K562 (cell line): ENCODE measurements around the gene MAST4.
"Not testable (repeated sequence)": the region's sequence is repeated elsewhere in the genome, so short reads cannot be mapped to it uniquely, and the experiment has no call there.

Experiments used
- KAT2B ChIP-seq: IDR thresholded peaks from one replicate; pipeline ENCODE4 v1.6.1; 2012; ENCODE audit warnings: low read depth, mild to moderate bottlenecking, control low read depth, inconsistent platforms, low read length, moderate library complexity
- NFIC ChIP-seq: fragments of 450-650 bp; IDR thresholded peaks from 2 replicates; pipeline ENCODE4 v1.6.1; 2017; ENCODE audit warnings: mild to moderate bottlenecking, inconsistent platforms
- NFYB ChIP-seq: IDR thresholded peaks from 2 replicates; pipeline ENCODE4 v1.6.1; 2011; ENCODE audit warnings: mild to moderate bottlenecking, moderate library complexity; ENCODE audit not compliant: insufficient read length; ENCODE audit errors: extremely low read depth
- PML ChIP-seq: IDR thresholded peaks from 2 replicates; pipeline ENCODE4 v1.6.1; 2012; ENCODE audit warnings: low read length, inconsistent platforms
- POLR2A ChIP-seq: fragments of 450-650 bp; conservative IDR thresholded peaks from 2 replicates; pipeline ENCODE4 v1.6.1; 2016
- POLR2AphosphoS2 ChIP-seq: IDR thresholded peaks from 2 replicates; pipeline ENCODE4 v1.6.1; 2012; ENCODE audit warnings: low read length, improper control_type of control experiment
- ZNF197 ChIP-seq: fragments of 200-800 bp; sonication (Bioruptor generic); IDR thresholded peaks from 2 replicates; pipeline ENCODE4 v1.6.1; 2016; ENCODE audit warnings: low read depth, missing genetic modification characterization, missing compliant biosample characterization
- ZNF311 ChIP-seq: fragments of 250-450 bp; sonication (Bioruptor Pico); IDR thresholded peaks from 2 replicates; pipeline ENCODE4 v1.4.0; 2020; ENCODE audit warnings: mild to moderate bottlenecking, moderate library complexity

DNA sequence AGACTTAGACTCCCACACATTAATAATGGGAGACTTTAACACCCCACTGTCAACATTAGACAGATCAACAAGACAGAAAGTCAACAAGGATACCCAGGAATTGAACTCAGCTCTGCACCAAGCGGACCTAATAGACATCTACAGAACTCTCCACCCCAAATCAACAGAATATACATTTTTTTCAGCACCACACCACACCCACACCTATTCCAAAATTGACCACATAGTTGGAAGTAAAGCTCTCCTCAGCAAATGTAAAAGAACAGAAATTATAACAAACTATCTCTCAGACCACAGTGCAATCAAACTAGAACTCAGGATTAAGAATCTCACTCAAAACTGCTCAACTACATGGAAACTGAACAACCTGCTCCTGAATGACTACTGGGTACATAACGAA lies 156.5 kb downstream of the MAST4 start:
- not testable (repeated sequence) for TF ChIP-seq PML, ZNF311, NFYB, POLR2A, NFIC, POLR2AphosphoS2, KAT2B, ZNF197
